HepG2 (cell line): Measurements from ENCODE around the gene TAB2. TPM values are rescaled to one million over a fixed set of nuclear protein-coding genes. Genes with fewer than 3 reads are reported as not detected.

Experiments
- ATAC-seq: fragments of 200-7000 bp; cut with Tn5 transposase; 3 replicates; pipeline ENCODE4 v1.9.1; 2020; ENCODE audit warnings: mild to moderate bottlenecking, moderate library complexity
- BruUV-seq: library from RNA; stranded (reverse); fragments of 400-500 nt; replicated peaks from 2 replicates; lab custom pipeline; 2021; lab: Mats Ljungman, UMichigan
- CTCF ChIA-PET: fragments of 300-600 bp; formaldehyde crosslinking; extraction: SDS; loops from one replicate; lab custom pipeline; 2021; ENCODE audit warnings: low total read pairs, inconsistent platforms, low intra/inter-chr PET ratio; lab: Yijun Ruan, JAX
- POLR2A ChIA-PET: fragments of 350-600 bp; sonication (Branson Sonifier 250); formaldehyde crosslinking; loops from one replicate; lab custom pipeline; 2020; ENCODE audit warnings: antibody characterized with exemption, inconsistent platforms; lab: Yijun Ruan, JAX
- DNase-seq: peaks from one replicate; pipeline ENCODE4 v3.0.0-alpha.2; 2015; ENCODE audit warnings: low spot score
- FAIRE-seq: peaks from 3 replicates; lab custom pipeline; 2011; peaks lifted over from hg19 to GRCh38; lab: Jason Lieb, UNC
- H2AFZ ChIP-seq: one replicate; pipeline ENCODE4 v1.6.1; 2011; ENCODE audit warnings: low read length, inconsistent platforms
- H3K27ac ChIP-seq: fragments of 300-600 bp; 3 replicates; pipeline ENCODE4 v1.8.0; 2011; ENCODE audit warnings: mixed run types, mild to moderate bottlenecking, mixed read lengths, low read length, inconsistent platforms; ENCODE audit not compliant: insufficient read depth; ENCODE audit errors: extremely low read length
- H3K27me3 ChIP-seq, 2 experiments: fragments of 200-600 bp in 1 of 2; 2 replicates in 1 of 2; 3 replicates in 1 of 2; pipeline versions ENCODE4 v1.6.0 to v1.8.0; 2011; ENCODE audit warnings: low read length in 2 of 2, mild to moderate bottlenecking in 2 of 2, moderate library complexity in 2 of 2, inconsistent platforms in 1 of 2; ENCODE audit not compliant: insufficient read depth in 2 of 2, control insufficient read depth in 1 of 2
- H3K36me3 ChIP-seq, 2 experiments: fragments of 200-600 bp in 1 of 2; replicated peaks in 1 of 2; 2 replicates in 1 of 2; 3 replicates in 1 of 2; pipeline versions ENCODE4 v1.5.1 to v1.8.0; 2011; ENCODE audit warnings: low read length in 2 of 2, inconsistent platforms in 1 of 2; ENCODE audit not compliant: insufficient read depth in 2 of 2, control insufficient read depth in 1 of 2
- H3K4me1 ChIP-seq: 2 replicates; pipeline ENCODE4 v1.5.1; 2012; ENCODE audit warnings: low read length, inconsistent platforms; ENCODE audit not compliant: insufficient read depth
- H3K4me2 ChIP-seq: 2 replicates; pipeline ENCODE4 v1.6.0; 2011; ENCODE audit warnings: low read depth, low read length, inconsistent platforms
- H3K4me3 ChIP-seq, 3 experiments: fragments of 200-600 bp in 1 of 3; sonication (generic), shearing (Covaris generic) in 1 of 3; replicated peaks in 1 of 3; 2 replicates each; pipeline ENCODE4 v1.5.1; 2011 to 2016; ENCODE audit warnings: low read length in 3 of 3, inconsistent platforms in 2 of 3, low read depth in 2 of 3, mild to moderate bottlenecking in 2 of 3, control low read depth in 1 of 3, mixed read lengths in 1 of 3; ENCODE audit not compliant: insufficient read depth in 1 of 3
- H3K79me2 ChIP-seq: one replicate; pipeline ENCODE4 v1.6.1; 2011; ENCODE audit warnings: low read length, inconsistent platforms; ENCODE audit not compliant: insufficient read depth
- H3K9ac ChIP-seq: 2 replicates; pipeline ENCODE4 v1.6.0; 2011; ENCODE audit warnings: mild to moderate bottlenecking, low read depth, low read length, inconsistent platforms; ENCODE audit not compliant: insufficient read depth
- H3K9me3 ChIP-seq: 2 replicates; pipeline ENCODE4 v1.5.1; 2012; ENCODE audit warnings: mild to moderate bottlenecking, low read length
- H4K20me1 ChIP-seq: 2 replicates; pipeline ENCODE4 v1.6.0; 2011; ENCODE audit warnings: inconsistent platforms, mild to moderate bottlenecking, low read length, moderate library complexity; ENCODE audit not compliant: insufficient read depth
- ARID2 ChIP-seq: sonication (generic); formaldehyde crosslinking; IDR thresholded peaks from 2 replicates; pipeline ENCODE4 v1.8.1; 2022; ENCODE audit warnings: mild to moderate bottlenecking, missing genetic modification reagents, borderline replicate concordance
- CC2D1A ChIP-seq: sonication (generic); formaldehyde crosslinking; IDR thresholded peaks from 2 replicates; pipeline ENCODE4 v1.8.1; 2023; ENCODE audit warnings: mild to moderate bottlenecking, missing genetic modification reagents
- HDAC1 ChIP-seq: sonication (generic); formaldehyde crosslinking; IDR thresholded peaks from 2 replicates; pipeline ENCODE4 v1.5.1; 2020; ENCODE audit warnings: mild to moderate bottlenecking, missing genetic modification reagents
- HOXA9 ChIP-seq: sonication (generic); formaldehyde crosslinking; IDR thresholded peaks from 2 replicates; pipeline ENCODE4 v1.8.1; 2022; ENCODE audit warnings: missing genetic modification reagents, mild to moderate bottlenecking, moderate library complexity, borderline replicate concordance
- IRF2 ChIP-seq: IDR thresholded peaks from 2 replicates; pipeline ENCODE4 v1.6.1; 2018; ENCODE audit warnings: missing genetic modification reagents, missing compliant biosample characterization
- NFIC ChIP-seq: IDR thresholded peaks from 2 replicates; pipeline ENCODE4 v1.6.1; 2012; ENCODE audit warnings: mild to moderate bottlenecking, low read length, inconsistent platforms
- PAF1 ChIP-seq: IDR thresholded peaks from 2 replicates; pipeline ENCODE4 v1.6.1; 2016; ENCODE audit warnings: missing genetic modification reagents, missing compliant biosample characterization
- RFX3 ChIP-seq: IDR thresholded peaks from 2 replicates; pipeline ENCODE4 v1.6.1; 2016; ENCODE audit warnings: missing biosample characterization, missing genetic modification reagents
- RORA ChIP-seq: sonication (generic); formaldehyde crosslinking; IDR thresholded peaks from 2 replicates; pipeline ENCODE4 v1.5.0; 2020; ENCODE audit warnings: mild to moderate bottlenecking, missing genetic modification reagents, moderate library complexity
- SETDB1 ChIP-seq: sonication (generic); formaldehyde crosslinking; IDR thresholded peaks from 2 replicates; pipeline ENCODE4 v1.5.1; 2020; ENCODE audit warnings: missing genetic modification reagents, mild to moderate bottlenecking, borderline replicate concordance
- SOX5 ChIP-seq: IDR thresholded peaks from 2 replicates; pipeline ENCODE4 v1.6.1; 2016; ENCODE audit warnings: borderline replicate concordance
- THYN1 ChIP-seq: sonication (generic); formaldehyde crosslinking; IDR thresholded peaks from 2 replicates; pipeline ENCODE4 v1.8.1; 2023; ENCODE audit warnings: low read depth, mild to moderate bottlenecking, moderate library complexity, missing genetic modification reagents, borderline replicate concordance
- ZBTB3 ChIP-seq: sonication (generic); formaldehyde crosslinking; IDR thresholded peaks from 2 replicates; pipeline ENCODE4 v1.4.0; 2020; ENCODE audit warnings: low read depth, mild to moderate bottlenecking, moderate library complexity, missing genetic modification reagents, borderline replicate concordance
- ZMAT3 ChIP-seq: sonication (generic); formaldehyde crosslinking; conservative IDR thresholded peaks from 2 replicates; pipeline ENCODE4 v1.7.0; 2021; ENCODE audit warnings: missing genetic modification reagents
- ZNF12 ChIP-seq: sonication (generic); formaldehyde crosslinking; IDR thresholded peaks from 2 replicates; pipeline ENCODE4 v1.5.0; 2020; ENCODE audit warnings: missing genetic modification reagents
- ZNF790 ChIP-seq: sonication (generic); formaldehyde crosslinking; IDR thresholded peaks from 2 replicates; pipeline ENCODE4 v1.8.0; 2022; ENCODE audit warnings: missing genetic modification reagents, mild to moderate bottlenecking, borderline replicate concordance
- WGBS: methylation state at CpG from one replicate; pipeline ENCODE4 v1.1.6; 2017; ENCODE audit warnings: low lambda C conversion rate; 5-methylcytosine and 5-hydroxymethylcytosine counted together
- in situ Hi-C: cut with HindIII; loops from 2 replicates; pipeline ENCODE4 v1.10.0; 2017; ENCODE audit warnings: low pct_unique_long_range_greater_than_20kb; ENCODE audit not compliant: extremely low pct_ligation_motif_present
- intact Hi-C: fragments of 100-400 bp; cut with micrococcal nuclease; formaldehyde crosslinking; loops from one replicate; pipeline ENCODE4 v1.10.0; 2022; ENCODE audit not compliant: unreplicated experiment
- polyA plus RNA-seq, 8 experiments: library from polyadenylated mRNA; depleted of rRNA in 3 of 8; stranded (reverse) in 7 of 8; unstranded in 1 of 8; fragments of >200 nt; fragmentation: Illumina TruSeq in 4 of 8; extraction: Trizol in 4 of 8; gene quantifications; 2 replicates each; pipeline versions ENCODE4 v1.2.1 to v1.2.3, GENCODE V29; 2011 to 2016; ENCODE audit warnings: low read depth in 4 of 8, missing spikeins in 1 of 8, mixed read lengths in 1 of 8; ENCODE audit not compliant: insufficient read depth in 1 of 8
- total RNA-seq, 5 experiments: library from RNA; depleted of rRNA; stranded (reverse); fragments of >200 nt; fragmentation: Illumina TruSeq; extraction: Trizol; gene quantifications; 2 replicates each; pipeline ENCODE4 v1.2.3, GENCODE V29; 2016; ENCODE audit warnings: low read depth in 1 of 5
- TF ChIP-seq, protein P1 (sequence below): sonication (generic); formaldehyde crosslinking; IDR thresholded peaks from 2 replicates; pipeline ENCODE4 v1.4.0; 2020; ENCODE audit warnings: missing genetic modification reagents, borderline replicate concordance
- TF ChIP-seq, protein P2 (sequence below): sonication (generic); formaldehyde crosslinking; IDR thresholded peaks from 2 replicates; pipeline ENCODE4 v1.8.0; 2022; ENCODE audit warnings: missing genetic modification reagents, mild to moderate bottlenecking, moderate library complexity, borderline replicate concordance
- TF ChIP-seq, protein P3 (sequence below): sonication (generic); formaldehyde crosslinking; IDR thresholded peaks from 2 replicates; pipeline ENCODE4 v1.5.0; 2020; ENCODE audit warnings: mild to moderate bottlenecking, missing genetic modification reagents

TAB2 gene
- total and polyA plus RNA-seq, 2 of the 13 experiments (the other 11 are each of a cell fraction or from before 2014, with no cell fraction given) = 23.7 to 50.2 TPM

DNA sequence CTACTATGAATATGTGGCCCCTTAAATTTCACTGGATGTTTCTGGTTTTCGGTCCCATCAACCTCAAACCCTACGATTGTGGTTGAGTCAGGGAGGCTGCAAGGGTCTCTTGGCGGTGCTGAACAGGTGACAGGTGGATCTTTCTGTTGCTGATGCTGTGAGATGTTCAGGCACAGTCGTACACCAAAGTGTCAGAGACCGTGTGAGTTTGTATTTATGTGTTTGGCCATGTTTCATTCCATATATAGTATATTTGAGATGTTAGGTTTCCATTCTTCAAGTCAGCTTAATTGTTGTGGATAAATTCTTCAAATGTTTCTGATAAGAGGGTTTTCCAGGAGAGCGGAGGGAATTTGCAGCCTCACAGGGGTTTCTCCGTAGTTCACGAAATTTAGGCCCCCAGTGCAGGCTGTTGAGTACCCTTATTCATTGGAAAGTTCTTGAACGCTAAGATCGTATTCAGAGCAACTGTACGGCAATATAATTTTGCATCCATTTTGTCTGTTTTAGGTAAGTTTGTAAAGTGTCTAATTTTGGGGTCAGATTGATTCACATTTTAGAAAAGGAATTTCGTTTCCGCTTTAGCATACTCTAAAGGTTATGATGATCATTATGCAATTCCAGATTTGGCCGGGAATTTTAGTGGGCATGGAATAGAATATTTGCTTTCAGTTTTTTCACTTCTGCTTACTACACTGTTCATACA is 1.2 kb downstream of the TAB2 start:
- peaks cover 56% of the 10 kb centered on the region for H3K79me2 ChIP-seq
- H3K4me1 ChIP-seq = peaks cover 30% of the 10 kb centered on the region
- CTCF ChIA-PET = no interaction called here
- POLR2A ChIA-PET = no interaction called here
- BruUV-seq = TSS peak; percentile 43
- in situ Hi-C loops = loop anchor here (10.0 kb wide), 1 partner anchor 284 kb away; no protein-coding TSS in a partner anchor
- no peaks in the 10 kb centered on the region for H3K36me3 ChIP-seq
- H3K27ac ChIP-seq = peak overlapping the region; percentile 80
- no peak overlapping the region for H2AFZ ChIP-seq
- FAIRE-seq = no peak
- WGBS = 3% methylated on average over 14 of the region's 14 CpGs
- 0 out of 5 replicates have a peak, but pooled peaks cover 0 to under 1% of the 10 kb centered on the region in 2 experiments for H3K27me3 ChIP-seq
- peaks cover 47% of the 10 kb centered on the region for H4K20me1 ChIP-seq
- peak; percentile 21 for DNase-seq
- H3K4me3 ChIP-seq = peak overlapping the region; percentile 97 to 99 (median 97)
- H3K4me2 ChIP-seq = peak overlapping the region; percentile 93
- H3K9ac ChIP-seq = peak overlapping the region; percentile 86
- no peaks in the 10 kb centered on the region for H3K9me3 ChIP-seq
- peak; percentile 35 for ATAC-seq
- intact Hi-C loops = loop anchor here (5.0 kb wide), 3 partner anchors 74 to 236 kb away; no protein-coding TSS in a partner anchor
- TF ChIP-seq SOX5 (CRISPR knock-in tag) = no peak
- peak; percentile 67; the same call in 1 of the 2 replicates for TF ChIP-seq ARID2
- no peak for TF ChIP-seq ZNF790
- no peak for TF ChIP-seq RFX3 (CRISPR knock-in tag)
- no peak for TF ChIP-seq SETDB1
- 0 out of 2 replicates have a peak, but pooled peaks have one; percentile 13 for TF ChIP-seq ZNF12 (CRISPR knock-in tag)
- no peak for TF ChIP-seq ZBTB3 (CRISPR knock-in tag)
- TF ChIP-seq NFIC = no peak
- TF ChIP-seq HDAC1 (CRISPR knock-in tag) = peak; percentile 37; the same call in 1 of the 2 replicates
- TF ChIP-seq IRF2 = no peak
- TF ChIP-seq, protein P1, sequence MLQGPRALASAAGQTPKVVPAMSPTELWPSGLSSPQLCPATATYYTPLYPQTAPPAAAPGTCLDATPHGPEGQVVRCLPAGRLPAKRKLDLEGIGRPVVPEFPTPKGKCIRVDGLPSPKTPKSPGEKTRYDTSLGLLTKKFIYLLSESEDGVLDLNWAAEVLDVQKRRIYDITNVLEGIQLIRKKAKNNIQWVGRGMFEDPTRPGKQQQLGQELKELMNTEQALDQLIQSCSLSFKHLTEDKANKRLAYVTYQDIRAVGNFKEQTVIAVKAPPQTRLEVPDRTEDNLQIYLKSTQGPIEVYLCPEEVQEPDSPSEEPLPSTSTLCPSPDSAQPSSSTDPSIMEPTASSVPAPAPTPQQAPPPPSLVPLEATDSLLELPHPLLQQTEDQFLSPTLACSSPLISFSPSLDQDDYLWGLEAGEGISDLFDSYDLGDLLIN = no peak
- TF ChIP-seq ZMAT3 (CRISPR knock-in tag) = no peak
- TF ChIP-seq, protein P2, sequence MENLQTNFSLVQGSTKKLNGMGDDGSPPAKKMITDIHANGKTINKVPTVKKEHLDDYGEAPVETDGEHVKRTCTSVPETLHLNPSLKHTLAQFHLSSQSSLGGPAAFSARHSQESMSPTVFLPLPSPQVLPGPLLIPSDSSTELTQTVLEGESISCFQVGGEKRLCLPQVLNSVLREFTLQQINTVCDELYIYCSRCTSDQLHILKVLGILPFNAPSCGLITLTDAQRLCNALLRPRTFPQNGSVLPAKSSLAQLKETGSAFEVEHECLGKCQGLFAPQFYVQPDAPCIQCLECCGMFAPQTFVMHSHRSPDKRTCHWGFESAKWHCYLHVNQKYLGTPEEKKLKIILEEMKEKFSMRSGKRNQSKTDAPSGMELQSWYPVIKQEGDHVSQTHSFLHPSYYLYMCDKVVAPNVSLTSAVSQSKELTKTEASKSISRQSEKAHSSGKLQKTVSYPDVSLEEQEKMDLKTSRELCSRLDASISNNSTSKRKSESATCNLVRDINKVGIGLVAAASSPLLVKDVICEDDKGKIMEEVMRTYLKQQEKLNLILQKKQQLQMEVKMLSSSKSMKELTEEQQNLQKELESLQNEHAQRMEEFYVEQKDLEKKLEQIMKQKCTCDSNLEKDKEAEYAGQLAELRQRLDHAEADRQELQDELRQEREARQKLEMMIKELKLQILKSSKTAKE (CRISPR knock-in tag) = no peak
- no peak for TF ChIP-seq RORA (CRISPR knock-in tag)
- no peak for TF ChIP-seq HOXA9 (CRISPR knock-in tag)
- TF ChIP-seq PAF1 (CRISPR knock-in tag) = no peak
- no peak for TF ChIP-seq THYN1 (CRISPR knock-in tag)
- TF ChIP-seq, protein P3, sequence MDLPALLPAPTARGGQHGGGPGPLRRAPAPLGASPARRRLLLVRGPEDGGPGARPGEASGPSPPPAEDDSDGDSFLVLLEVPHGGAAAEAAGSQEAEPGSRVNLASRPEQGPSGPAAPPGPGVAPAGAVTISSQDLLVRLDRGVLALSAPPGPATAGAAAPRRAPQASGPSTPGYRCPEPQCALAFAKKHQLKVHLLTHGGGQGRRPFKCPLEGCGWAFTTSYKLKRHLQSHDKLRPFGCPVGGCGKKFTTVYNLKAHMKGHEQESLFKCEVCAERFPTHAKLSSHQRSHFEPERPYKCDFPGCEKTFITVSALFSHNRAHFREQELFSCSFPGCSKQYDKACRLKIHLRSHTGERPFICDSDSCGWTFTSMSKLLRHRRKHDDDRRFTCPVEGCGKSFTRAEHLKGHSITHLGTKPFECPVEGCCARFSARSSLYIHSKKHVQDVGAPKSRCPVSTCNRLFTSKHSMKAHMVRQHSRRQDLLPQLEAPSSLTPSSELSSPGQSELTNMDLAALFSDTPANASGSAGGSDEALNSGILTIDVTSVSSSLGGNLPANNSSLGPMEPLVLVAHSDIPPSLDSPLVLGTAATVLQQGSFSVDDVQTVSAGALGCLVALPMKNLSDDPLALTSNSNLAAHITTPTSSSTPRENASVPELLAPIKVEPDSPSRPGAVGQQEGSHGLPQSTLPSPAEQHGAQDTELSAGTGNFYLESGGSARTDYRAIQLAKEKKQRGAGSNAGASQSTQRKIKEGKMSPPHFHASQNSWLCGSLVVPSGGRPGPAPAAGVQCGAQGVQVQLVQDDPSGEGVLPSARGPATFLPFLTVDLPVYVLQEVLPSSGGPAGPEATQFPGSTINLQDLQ (CRISPR knock-in tag) = no peak
- TF ChIP-seq CC2D1A (CRISPR knock-in tag) = no peak
